RKO (cell line): ENCODE results near the gene PSG2.
"Not testable (repeated sequence)": the region's sequence is repeated elsewhere in the genome, so short reads cannot be mapped to it uniquely, and the experiment has no call there.

Source experiments
- DNase-seq: peaks from one replicate; pipeline ENCODE4 v3.0.0-alpha.2; 2016; ENCODE audit warnings: low spot score

Gene PSG2

DNA sequence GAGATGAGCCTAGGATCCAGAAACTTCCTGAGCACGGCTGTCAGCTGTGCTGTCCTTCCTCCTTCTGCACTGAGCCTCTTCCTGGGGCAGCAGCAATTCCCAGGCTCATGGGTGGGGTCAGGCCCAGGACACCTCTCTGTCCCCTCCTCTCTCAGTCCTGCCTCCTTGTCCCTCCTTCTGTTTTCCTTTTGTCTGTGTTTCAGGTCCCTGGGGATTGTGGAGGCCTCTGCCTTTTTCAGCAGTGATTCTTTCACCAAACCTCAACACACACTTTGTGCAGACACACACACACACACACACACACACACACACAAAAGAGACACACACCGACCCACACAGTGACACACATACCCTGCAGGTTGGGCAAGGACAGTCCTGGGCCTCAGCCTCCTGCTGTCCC, at the start of gene PSG2:
Gene PSG2 (minus strand): TSS at position 101 of the 400 bp plus-strand sequence. CDS start 132 bp downstream, outside the sequence.
- DNase-seq: not testable (repeated sequence)

DNA sequence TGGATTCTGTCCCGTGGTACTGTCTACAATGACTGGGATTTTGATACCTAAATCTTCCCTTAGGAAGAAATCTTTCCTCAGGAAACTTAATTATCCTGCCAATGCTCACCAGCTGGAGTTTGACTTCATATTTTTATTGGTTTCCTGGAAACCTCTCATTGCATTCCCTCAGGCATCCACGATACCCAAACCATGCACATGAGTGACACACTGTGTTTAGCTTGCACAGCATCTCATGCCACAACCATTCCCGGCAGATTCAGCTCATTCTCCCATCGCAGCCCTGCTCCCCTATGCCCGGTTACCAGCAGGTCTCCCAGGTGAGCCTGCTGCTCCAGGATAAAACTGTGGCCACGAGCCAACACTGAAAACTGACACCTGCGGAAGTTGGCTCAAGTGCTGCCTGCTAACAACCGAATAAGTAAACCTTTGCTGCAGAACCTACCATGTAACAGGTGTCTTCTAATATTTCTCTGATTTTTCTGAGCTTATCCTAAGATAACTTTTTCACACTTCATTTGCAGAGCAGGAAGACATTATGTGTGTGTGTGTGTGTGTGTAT, 48.9 kb upstream of the PSG2 start:
- not testable (repeated sequence) for DNase-seq

DNA sequence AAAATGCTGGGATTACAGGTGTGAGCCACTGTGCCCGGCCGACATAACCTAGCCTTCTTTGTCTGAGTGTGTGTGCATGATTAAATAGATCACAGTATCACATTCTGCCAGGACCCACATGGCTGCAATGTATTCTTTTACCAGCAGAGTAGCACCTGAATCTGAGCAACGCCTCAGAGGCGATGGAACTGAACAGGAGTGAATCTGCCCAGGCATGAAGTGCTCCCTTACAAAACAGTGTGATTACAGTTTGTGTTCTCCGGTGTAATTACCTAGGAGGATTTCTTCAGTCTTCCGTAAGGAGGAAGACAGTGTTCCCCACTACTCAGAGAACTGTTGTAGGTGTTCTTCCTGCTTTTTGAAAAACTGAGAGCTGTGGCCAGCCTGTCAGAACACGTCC, 46.7 kb upstream of the PSG2 start:
- DNase-seq: not testable (repeated sequence)

DNA sequence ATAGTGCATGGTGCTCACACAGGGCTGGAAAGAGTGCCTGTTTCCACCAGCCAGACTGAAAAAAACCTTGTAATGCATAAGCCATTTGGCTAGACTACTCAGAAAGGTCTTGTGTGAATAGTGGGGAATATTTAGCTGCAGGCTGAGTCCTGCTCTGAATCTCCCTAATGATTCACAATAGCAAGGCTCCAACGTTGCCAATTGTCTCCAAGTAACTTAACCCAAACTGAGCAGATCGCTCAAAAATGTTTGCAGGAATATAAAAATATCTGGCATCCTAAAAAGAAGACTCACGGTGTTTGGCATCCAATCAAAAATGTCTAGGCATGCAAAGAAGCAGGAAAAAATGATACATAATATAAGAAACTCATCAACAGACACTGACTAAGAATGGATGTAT, 44.8 kb upstream of the PSG2 start:
- not testable (repeated sequence) for DNase-seq

DNA sequence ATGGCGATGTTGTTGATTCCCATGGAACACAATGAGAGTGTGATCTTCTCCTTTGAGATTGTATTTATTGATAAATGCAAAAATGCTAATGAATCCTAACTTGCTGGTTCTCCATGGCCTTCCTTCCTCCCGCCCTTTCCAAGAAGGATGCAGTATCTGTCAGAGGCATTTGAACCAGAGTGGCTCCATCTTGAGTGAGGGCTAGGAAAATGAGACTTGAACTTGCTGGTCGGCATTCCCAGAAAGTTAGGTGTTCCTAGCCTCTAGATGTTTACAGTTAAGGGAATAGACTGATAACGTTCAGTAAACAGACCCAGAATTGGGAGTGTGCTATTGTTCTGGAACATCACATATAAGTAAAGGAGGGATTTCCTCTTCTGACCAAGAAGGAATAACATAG, 44.2 kb upstream of the PSG2 start:
- no peak for DNase-seq

DNA sequence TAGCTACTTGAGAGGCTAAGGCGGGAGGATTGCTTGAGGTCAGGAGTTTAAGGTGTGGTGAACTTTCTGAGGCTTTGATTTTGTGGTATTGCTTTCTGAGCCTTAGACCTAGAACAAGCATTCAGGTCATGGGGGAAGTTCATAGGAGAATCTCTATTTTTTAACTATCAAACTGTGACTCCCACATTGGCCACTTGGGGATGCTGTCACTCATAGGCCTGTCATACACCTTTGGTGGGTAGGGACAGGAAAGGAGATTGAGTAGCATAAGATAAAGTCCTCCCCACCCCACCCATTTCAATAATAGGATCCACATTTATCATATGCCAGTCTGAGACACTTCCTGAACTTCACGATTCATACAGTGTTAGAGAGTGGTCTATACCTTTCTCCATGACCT, 41.9 kb upstream of the PSG2 start:
- DNase-seq: no peak

DNA sequence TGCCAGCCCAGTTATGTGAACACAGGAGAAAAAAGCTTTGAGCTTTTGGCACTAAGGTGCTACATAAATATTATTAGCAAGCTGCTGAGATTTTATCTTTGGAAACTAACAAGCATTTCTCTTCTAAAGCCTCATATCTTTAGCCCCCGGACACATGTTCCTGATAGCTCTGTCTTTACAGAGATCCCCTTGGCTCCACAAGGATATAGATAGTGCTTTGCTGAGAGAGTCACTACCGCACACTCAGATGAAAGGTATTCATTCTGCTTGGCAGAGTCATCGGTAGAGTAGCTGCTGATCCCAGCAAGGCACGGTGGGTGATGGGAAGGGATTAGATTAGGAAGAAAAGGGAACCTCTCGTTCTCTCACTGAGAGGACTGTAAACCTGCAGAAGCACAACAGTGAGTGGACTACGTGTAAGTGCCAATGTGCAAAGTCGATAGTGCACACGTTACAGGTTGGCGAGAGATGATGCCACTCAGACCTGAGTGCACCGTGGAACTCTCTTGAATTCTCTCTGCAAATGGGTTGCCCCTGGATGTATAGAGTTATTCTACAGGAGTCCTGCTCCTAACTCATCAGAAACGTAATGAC, 38.0 kb upstream of the PSG2 start:
- DNase-seq: peak; percentile 7

DNA sequence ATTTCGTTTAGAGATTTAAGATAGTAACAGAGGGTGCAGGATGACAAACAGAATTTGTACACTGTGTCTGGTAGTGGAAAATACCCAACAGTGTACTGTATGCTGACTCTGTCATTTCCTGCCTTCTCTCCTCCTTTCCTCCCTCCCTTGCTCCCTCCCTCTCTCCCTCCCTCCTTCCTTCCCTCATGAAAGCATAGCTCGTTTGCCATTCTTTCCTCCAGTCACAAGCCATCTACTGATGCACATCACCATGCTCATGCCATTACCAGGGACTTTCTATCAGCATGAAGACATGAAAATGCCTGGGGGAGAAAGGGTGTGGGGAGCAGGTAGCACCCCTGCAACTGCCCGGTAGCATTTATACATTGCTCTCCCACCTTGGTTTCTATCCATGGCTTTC, 37.0 kb upstream of the PSG2 start:
- DNase-seq: not testable (repeated sequence)

DNA sequence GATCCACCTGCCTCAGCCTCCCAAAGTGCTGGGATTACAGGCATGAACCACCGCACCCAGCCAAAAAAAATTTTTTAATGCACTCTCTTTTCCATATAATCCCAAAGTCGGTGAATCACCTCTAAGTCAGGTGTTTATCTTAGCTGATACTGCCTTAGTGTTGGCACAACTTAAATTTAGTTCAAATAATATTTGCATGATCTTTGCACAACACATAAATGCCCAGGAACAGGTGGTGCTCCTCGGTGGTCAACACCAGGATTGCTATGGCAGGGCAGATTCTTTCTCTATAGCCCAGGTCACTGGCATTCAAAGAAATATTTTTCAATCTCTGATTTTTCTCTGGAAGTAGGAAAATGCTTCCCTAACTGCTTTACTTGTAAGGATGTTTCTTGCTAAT, 33.9 kb upstream of the PSG2 start:
- DNase-seq: not testable (repeated sequence)

DNA sequence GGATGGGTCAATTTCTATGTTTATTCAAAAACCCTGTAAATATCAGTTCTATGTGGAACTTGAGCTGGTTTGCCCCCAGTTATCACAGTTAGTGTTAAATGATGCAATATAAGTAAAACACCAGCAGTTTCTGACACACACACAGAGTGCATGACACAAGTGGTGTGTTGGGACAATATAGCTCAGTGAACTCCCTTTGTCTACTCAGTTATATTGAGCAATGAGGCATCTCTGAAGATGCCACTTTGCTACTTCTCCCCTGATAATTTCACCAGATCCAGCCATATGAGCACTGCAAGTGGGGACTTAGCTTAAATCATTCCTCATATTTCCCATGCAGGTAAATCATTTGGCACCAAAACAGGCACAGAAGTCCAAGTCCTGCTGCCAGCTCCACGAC, 33.0 kb upstream of the PSG2 start:
- DNase-seq: not testable (repeated sequence)

DNA sequence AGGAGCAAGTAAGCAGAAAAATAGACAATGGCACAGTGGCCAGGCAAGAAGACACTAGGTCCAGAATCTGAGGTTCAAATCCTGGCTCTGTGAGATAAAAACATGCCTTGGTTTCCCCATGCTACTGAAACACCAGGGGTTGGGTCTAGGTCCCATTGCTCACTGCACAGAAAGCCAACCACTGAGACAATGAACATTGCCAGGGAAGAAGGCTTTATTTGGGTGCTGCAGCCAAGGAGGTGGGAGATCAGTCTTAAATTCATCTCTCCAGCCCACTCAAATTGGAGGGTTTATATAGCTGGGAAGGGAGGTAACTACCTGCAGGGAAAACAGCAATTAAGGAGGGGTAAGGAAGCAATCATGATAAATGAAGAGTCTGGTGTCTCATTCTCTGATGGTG, 32.6 kb upstream of the PSG2 start:
- DNase-seq: not testable (repeated sequence)

DNA sequence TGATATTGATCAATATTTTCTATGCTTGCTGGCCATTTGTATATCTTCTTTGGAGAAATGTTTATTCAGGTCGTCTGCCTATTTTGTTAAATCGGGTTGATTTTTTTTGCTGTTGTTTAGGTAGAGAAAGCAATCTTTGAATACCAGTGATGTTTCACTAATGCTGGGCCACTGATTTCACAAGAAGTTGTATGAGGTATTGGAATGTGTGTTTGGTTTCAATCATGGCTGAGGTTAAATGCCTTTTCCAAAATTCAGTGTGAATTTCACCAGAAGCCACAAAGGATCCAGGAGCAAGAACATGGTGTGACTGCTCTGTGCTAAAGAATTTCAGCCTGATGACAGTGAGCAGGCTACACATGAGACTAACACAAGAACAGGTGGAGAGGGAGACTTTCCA, 32.1 kb upstream of the PSG2 start:
- DNase-seq: not testable (repeated sequence)

DNA sequence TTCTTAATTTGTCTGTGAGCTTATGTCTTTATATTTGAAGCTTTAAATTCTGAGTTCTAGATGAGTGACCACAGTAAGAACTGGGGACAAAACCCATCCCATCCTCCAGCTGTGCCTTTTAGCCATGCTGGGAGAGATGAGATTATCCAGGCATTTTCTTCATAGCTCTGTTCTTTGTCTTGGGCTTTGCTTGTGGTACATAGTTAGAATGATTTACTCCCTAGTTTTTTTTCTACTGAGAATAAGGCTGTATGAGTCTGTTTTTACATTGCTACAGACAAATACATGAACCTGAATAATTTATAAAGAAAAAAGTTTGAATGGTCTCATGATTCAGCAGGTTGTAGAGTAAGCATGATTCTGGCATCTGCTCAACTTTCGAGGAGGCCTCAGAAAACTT, 24.9 kb upstream of the PSG2 start:
- not testable (repeated sequence) for DNase-seq

DNA sequence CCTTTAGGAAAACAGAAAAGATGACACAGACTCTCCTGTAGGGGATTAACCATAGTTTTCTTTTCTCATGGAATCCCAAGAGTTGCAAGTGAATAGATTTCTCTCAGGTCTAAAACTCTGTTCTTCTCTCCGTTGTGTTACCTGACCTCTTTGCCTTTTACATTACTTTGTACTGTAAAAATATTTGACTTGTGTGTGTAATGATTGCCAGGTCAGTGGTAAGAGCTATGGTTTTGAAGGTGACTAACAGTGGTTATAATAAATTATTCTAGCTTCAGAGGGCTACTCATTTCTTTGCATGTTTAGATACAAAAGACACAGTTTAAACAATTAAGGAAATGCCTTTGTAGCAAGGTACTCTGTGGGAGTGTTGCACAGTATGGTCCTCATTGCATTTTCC, 23.0 kb upstream of the PSG2 start:
- no peak for DNase-seq

DNA sequence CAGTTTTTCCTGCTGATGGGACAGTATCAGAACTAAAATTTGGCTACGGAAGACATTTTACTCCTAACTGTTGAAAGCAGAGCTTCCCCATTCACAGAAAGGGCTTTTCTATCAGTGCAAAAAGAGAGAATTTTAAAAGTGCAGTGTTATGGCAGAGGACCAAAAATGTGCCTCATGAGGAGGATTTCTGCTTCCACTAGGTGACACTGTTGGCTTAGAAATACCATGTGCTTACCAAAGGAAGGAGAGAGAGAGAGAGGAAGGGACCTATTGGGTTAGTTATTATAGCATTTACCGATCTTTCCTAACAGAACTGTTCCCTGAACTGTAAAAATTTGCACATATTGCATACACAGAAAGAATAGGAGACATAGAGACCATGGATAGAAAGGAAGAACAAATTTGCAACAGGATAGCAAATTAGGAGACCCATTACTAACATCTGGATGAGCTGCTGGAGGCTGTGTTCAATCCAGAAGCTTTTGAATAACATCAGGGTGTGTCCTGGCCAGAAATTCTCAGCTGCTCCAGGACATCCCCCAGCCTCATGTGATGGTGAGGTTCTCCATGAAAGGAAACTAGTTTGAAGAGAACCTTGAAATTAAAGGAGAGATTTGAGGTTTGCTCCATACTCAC, 21.8 kb upstream of the PSG2 start:
- peak; percentile 50 for DNase-seq

DNA sequence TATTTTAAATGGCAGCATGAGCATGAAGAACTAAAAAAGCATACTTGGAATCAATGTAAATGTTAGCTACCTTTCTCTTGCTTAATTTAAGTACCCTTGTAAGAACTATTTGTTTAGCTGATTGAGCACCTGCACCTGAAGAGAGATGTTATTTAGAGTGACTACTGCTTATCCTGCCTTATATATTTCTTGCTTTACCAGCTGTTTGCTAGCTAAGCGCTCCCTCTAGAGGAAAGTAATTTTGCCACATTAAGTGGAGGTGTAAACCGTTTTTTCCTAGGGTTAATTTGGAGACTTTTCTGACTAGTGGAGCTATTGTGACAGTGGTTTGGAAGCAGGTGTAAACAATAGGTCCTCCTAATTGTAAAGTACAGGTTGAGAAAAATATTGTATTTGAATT, 19.4 kb upstream of the PSG2 start:
- DNase-seq: peak; percentile 1

DNA sequence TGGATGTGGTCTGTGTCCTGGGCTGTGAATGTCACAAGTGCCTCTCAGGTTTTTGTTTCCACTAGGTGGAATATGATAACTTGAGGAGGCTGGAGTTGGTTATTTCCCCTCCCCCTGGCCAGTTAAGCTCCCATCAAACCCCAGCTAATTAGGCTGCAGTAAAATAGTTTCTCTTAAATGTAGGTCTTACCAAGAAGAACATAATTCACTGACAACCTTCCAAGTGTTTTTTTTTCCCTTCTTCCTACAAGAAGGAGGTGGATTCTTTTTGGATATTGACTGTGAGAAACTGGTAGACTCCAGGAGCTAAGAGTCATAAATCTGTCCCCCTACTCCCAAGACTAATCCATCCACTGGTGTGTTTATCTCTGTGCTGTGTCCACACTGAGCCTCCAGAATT, 15.9 kb upstream of the PSG2 start:
- DNase-seq: not testable (repeated sequence)

DNA sequence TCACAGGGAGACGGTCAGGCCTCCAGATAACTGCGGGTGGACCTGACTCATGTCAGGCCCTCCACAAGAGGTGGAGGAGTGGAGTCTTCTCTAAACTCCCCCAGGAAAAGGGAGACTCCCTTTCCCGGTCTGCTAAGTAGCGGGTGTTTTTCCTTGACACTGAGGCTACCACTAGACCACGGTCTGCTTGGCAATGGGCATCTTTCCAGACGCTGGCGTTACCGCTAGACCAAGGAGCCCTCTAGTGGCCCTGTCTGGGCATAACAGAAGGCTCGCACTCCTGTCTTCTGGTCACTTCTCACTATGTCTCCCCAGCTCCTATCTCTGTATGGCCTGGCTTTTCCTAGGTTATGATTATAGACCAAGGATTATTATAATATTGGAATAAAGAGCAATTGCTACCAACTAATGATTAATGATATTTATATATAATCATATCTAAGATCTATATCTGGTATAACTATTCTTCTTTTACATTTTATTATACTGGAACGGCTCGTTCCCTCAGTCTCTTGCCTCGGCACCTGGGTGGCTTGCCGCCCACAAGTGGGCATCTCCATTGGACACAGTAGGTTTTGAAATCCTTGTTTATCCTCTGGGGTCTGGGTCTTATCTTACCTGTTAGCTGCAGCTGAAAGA, 5.3 kb upstream of the PSG2 start:
- peak; percentile 33 for DNase-seq

DNA sequence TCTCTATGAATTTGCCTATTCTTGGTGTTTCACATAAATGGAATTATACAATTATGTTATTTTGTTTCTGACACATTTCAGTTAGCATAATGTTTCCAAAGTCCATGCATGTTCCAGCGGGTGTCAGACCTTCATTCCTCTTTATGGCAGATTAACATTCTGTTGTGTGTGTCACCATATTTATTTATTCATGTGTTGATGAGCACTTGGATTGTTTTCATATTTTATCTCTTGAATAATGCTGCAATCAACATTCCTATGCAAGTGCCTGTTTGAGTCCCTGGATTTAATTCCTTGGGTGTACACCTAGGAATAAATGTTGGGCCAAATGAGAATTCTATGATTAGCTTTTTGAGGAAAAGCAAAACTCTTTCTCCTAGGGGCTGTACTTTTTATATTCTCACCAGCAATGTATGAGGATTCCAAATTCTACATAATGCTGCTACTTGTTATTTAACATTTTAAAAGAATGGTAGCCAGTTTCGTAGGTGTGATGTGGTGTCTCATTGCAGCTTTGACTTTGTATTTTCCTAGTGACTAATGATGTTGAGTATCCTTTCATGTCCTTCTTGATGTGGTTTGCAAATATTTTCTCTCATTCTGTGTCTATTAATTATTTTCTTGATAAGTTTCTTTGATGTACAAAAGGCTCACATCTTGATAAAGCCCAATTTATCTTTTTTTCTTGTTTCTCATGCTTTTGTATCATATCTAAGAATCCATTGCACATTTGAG, 3.5 kb upstream of the PSG2 start:
- DNase-seq: not testable (repeated sequence)

DNA sequence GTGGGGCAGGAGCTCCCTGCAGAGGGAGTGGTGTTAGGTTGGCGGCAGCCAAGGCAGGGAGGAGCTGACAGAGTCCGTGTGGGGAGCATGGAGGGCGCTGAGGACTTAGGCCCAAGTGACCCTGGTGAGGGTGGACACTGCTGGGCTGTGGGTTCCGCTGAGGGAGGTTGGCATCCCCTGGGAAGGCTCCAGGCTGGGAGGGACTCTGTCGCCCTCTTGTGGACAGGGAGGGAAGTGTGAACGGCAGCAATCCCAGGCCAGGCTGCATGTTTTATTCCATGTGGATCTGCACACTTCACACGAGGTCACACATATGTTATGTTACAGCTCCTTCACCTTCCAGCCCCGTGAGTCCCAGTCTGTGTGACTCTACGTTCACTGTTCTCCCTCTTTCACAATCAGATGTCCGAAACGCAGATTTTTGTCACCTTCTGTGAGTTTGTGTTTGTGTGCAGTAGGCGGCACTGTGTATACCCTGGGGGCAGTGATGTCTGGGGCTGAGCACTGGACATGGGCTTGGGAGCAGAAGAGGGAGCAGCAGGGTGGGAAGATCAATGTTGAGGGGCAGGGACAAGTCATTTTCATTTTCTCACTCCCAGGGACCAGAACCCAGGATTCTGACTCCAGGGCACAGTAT, 1.8 kb upstream of the PSG2 start:
- DNase-seq: not testable (repeated sequence)

DNA sequence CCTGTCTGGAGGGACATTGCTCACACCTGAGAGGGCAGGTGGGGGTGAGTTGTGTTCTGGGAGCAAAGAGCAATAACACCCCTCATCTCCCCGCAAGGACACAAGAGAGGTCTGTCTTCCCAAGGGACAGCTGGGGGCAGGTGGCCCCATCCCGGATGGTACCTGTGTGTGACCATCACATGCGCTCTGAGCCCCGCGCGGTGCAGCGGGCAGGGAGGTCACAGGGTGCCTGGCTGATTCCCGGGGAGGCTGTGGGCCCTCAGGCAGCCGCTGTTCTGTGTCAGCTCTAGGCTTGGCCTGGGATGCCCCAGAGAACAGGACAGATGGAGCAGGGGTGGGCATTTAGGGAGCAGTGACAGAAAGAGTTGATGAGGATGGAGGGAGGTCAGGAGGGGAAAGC, 1.2 kb upstream of the PSG2 start:
- DNase-seq: not testable (repeated sequence)

DNA sequence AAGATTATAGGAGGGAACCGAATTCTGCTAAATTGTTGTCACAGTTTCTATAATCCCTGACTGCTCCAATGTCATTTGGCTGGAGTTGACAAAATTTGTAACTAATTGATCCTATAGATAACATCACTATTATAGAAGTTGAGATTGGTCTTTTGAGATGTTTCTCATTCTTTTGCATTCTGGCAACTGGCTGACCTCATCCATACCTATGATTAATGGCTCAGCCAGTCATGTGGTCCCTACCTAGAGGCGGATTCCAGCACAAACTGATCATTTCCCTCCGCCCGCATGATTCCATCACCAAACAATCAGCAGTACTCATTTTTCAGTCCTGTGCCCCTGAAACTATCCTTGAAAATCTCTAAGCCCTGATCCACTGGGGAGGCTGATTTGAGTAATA, 4.2 kb downstream of the PSG2 start:
- peak; percentile 8 for DNase-seq
